ENCODE measurements around the gene USP19.

GRCh38 chr3:49153349-49153912 is 32.8 kb upstream of the USP19 start:
- TF ChIP-seq EZH2 (IDR thresholded peaks at IDR 0.05; ENCODE audit: borderline replicate concordance, insufficient read depth, low read length, poor library complexity, severe bottlenecking) (no peak), CTCF (IDR thresholded peaks at IDR 0.05; ENCODE audit: poor library complexity, severe bottlenecking) (no peak)

All from neural cell (in vitro differentiated cells).